ENCODE results near the gene FRG2.
A peak's percentile ranks its signal among the peaks of the same experiment; 100 is the strongest.

DNA sequence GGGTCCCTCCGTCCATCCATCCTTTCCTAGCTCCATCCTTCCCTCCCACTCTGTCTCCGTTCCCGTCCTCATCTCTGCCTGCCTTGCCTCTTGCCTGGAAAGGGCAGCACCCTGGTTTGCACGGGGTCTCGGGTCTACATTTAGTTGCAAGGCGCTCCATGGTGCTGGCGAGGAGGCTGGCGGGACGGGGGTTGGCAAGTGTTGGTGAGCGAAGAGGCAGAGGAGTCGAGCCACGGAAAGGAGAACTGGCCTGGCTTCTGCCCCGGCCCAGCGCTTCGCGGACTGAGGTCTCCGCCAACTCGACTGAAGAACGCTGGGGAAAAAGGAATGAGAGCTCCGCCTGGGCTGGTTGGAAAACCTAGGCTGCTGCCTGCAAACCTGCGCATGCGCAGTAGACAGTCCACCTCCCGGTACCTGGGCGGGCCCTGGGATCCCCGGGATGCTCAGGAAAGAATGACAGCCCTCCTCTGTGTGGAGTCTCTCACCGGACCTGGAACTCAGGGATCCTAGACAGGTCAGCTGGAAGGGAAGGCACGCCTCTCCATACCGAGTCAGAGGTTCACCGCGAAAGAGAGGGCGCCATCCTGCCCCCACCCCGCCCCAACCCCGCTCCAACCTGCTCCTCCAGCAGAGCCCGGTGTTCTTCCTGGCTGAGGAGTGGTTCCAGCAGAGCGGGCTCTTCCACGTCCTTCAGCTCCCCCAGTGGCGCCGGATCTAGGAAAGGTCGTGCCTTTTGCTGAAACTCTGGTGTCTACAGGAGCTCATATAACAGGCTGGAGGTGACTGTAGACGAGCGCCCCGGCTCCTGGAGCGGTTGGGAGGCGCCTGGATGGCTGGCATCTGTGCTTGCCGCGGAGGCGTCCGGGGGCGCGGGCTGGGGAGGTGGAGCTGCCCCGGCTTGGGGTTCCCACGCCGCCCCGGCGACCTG lies 6.0 kb downstream of the FRG2 start:
- TF ChIP-seq, protein P1, sequence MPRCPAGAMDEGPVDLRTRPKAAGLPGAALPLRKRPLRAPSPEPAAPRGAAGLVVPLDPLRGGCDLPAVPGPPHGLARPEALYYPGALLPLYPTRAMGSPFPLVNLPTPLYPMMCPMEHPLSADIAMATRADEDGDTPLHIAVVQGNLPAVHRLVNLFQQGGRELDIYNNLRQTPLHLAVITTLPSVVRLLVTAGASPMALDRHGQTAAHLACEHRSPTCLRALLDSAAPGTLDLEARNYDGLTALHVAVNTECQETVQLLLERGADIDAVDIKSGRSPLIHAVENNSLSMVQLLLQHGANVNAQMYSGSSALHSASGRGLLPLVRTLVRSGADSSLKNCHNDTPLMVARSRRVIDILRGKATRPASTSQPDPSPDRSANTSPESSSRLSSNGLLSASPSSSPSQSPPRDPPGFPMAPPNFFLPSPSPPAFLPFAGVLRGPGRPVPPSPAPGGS (IDR thresholded peaks at IDR 0.05): no peak
- TF ChIP-seq POLR2A (IDR thresholded peaks at IDR 0.05; ENCODE audit: low read length): peak; percentile 34; the same call in 1 of the 2 replicates
- TF ChIP-seq, protein P2, sequence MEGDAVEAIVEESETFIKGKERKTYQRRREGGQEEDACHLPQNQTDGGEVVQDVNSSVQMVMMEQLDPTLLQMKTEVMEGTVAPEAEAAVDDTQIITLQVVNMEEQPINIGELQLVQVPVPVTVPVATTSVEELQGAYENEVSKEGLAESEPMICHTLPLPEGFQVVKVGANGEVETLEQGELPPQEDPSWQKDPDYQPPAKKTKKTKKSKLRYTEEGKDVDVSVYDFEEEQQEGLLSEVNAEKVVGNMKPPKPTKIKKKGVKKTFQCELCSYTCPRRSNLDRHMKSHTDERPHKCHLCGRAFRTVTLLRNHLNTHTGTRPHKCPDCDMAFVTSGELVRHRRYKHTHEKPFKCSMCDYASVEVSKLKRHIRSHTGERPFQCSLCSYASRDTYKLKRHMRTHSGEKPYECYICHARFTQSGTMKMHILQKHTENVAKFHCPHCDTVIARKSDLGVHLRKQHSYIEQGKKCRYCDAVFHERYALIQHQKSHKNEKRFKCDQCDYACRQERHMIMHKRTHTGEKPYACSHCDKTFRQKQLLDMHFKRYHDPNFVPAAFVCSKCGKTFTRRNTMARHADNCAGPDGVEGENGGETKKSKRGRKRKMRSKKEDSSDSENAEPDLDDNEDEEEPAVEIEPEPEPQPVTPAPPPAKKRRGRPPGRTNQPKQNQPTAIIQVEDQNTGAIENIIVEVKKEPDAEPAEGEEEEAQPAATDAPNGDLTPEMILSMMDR (IDR thresholded peaks at IDR 0.05): no peak

Measured in A549 (cell line).